ENCODE data around the gene BTD. TPM values are rescaled to one million over a fixed set of nuclear protein-coding genes. Genes with fewer than 3 reads are reported as not detected.

Gene BTD
- total and polyA plus RNA-seq, 2 donors (not counting 3 experiments of a cell fraction or from before 2014, with no cell fraction given): 20.3 to 32.2 TPM

DNA sequence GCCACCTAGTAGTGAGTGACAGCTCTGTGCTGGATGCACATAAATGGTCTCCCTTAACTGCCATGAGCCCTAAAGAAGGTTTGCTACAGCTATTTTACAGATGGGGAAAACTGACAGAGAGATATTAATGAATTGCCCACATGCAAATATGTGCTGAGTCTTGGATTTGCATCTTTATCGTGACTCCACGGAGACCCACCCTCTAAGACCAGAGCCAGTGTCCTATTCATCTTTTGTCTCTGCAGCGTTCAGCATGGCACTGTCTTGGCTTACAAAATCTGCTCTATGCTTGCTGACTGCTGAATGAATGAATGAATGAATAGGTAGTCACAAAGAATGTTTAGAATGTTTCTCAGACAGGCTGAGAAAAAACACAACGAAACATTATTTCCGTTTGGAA, 48.3 kb downstream of the BTD start:
- peaks cover 39% of the 10 kb centered on the region for H3K4me1 ChIP-seq (ENCODE audit: control insufficient read depth, extremely low read depth, insufficient read depth, low read length)
- intact Hi-C loops (cut with micrococcal nuclease) (no loop called here), dilution Hi-C loops (cut with MboI; ENCODE audit: extremely low pct_ligation_motif_present, low sequenced_read_pairs) (loop anchor here (25.0 kb wide), 1 partner anchor 412 kb away; no protein-coding TSS in a partner anchor)
- CTCF ChIA-PET: interaction anchor here (0.9 to 2.2 kb wide), 3 partner anchors 14 to 19 kb away, joined by 3 to 11 read pairs (median 3); no protein-coding TSS in a partner anchor
- no peak overlapping the region for H3K4me2 ChIP-seq (ENCODE audit: insufficient read depth, low read length)
- no peak for DNase-seq (ENCODE audit: low read depth, low spot score)
- H3K27me3 ChIP-seq (ENCODE audit: control insufficient read depth in 2 of 2, insufficient read depth in 2 of 2, low read length in 2 of 2): no peaks in the 10 kb centered on the region
- H4K20me1 ChIP-seq (replicated peaks; ENCODE audit: control insufficient read depth, extremely low read depth, insufficient read depth, low read length): no peaks in the 10 kb centered on the region
- no peak overlapping the region for H3K4me3 ChIP-seq (replicated peaks in 1 of 3; ENCODE audit: insufficient read depth in 1 of 3, low read depth in 1 of 3, low read length in 3 of 3)
- no peaks in the 10 kb centered on the region for H3K79me2 ChIP-seq (ENCODE audit: control insufficient read depth, insufficient read depth, low read length)
- no peak overlapping the region for H3K27ac ChIP-seq (ENCODE audit: insufficient read depth, low read depth, low read length)
- BruUV-seq (replicated peaks): no TSS peak
- no peaks in the 10 kb centered on the region for H3K9me1 ChIP-seq (replicated peaks; ENCODE audit: control insufficient read depth, extremely low read depth, insufficient read depth, low read length)
- no peak overlapping the region for H3K9ac ChIP-seq (replicated peaks; ENCODE audit: extremely low read depth, insufficient read depth, low read length)
- POLR2A ChIA-PET: no interaction called here
- TF ChIP-seq, protein P1, sequence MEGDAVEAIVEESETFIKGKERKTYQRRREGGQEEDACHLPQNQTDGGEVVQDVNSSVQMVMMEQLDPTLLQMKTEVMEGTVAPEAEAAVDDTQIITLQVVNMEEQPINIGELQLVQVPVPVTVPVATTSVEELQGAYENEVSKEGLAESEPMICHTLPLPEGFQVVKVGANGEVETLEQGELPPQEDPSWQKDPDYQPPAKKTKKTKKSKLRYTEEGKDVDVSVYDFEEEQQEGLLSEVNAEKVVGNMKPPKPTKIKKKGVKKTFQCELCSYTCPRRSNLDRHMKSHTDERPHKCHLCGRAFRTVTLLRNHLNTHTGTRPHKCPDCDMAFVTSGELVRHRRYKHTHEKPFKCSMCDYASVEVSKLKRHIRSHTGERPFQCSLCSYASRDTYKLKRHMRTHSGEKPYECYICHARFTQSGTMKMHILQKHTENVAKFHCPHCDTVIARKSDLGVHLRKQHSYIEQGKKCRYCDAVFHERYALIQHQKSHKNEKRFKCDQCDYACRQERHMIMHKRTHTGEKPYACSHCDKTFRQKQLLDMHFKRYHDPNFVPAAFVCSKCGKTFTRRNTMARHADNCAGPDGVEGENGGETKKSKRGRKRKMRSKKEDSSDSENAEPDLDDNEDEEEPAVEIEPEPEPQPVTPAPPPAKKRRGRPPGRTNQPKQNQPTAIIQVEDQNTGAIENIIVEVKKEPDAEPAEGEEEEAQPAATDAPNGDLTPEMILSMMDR (IDR thresholded peaks at IDR 0.05; ENCODE audit: extremely low read depth in 1 of 2, insufficient read depth in 1 of 2, low read depth in 1 of 2, low read length in 2 of 2): no peak
- TF ChIP-seq POLR2A (IDR thresholded peaks at IDR 0.05; ENCODE audit: low read depth, low read length) (no peak), GATA2 (IDR thresholded peaks at IDR 0.05; ENCODE audit: insufficient read depth, insufficient read length, low read depth, low read length) (no peak), FOS (IDR thresholded peaks at IDR 0.05; ENCODE audit: borderline replicate concordance, insufficient read depth, low read length) (no peak), EZH2 (IDR thresholded peaks at IDR 0.05; ENCODE audit: borderline replicate concordance, low read depth, low read length, severe bottlenecking) (no peak), POLR2AphosphoS5 (IDR thresholded peaks at IDR 0.05; ENCODE audit: insufficient read depth, low read depth, low read length) (no peak), JUN (IDR thresholded peaks at IDR 0.05; ENCODE audit: borderline replicate concordance, insufficient read depth, insufficient read length, low read depth) (no peak), MYC (IDR thresholded peaks at IDR 0.05; ENCODE audit: low read depth, low read length) (no peak)
- TF ChIP-seq, protein P2, sequence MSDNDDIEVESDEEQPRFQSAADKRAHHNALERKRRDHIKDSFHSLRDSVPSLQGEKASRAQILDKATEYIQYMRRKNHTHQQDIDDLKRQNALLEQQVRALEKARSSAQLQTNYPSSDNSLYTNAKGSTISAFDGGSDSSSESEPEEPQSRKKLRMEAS (IDR thresholded peaks at IDR 0.05; ENCODE audit: insufficient read depth, insufficient read length): no peak
- H2AFZ ChIP-seq (ENCODE audit: low read depth, low read length): no peak overlapping the region
- H3K9me3 ChIP-seq (replicated peaks; ENCODE audit: control insufficient read depth, insufficient read depth, low read length): no peaks in the 10 kb centered on the region
- no peaks in the 10 kb centered on the region for H3K36me3 ChIP-seq (ENCODE audit: control insufficient read depth in 2 of 2, extremely low read depth in 1 of 2, insufficient read depth in 2 of 2, low read length in 2 of 2)
- no peak for FAIRE-seq

All from endothelial cell of umbilical vein (primary cell).